Measurements from ENCODE around the gene SECISBP2.

DNA sequence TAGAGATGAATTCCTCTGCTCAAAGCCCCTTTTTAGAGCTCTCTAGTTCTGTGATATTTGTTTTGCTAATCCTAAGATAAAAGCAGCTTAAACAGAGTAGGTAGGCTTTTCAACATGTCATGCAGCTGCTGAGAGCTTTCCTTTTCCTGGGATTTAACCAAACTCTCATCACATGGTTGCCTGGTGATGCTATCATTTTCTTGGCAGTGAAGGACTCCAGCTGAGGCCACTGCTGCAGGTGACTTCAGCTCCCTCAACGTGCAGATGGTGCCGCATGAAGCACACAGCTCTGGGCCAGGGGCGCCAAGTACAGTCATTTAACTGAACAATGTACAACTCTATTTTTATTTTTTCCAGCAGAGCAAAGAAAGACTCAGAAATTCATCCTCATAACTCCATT is 42.2 kb downstream of the SECISBP2 start:
- TF ChIP-seq CTCF (IDR thresholded peaks at IDR 0.05), result no peak
- TF ChIP-seq POLR2A (IDR thresholded peaks at IDR 0.05), result no peak

Measured in body of pancreas (tissue), 4 donors.